HG03135 (cell line): ENCODE data around the gene COMMD1.
"Not testable (repeated sequence)": the region's sequence is repeated elsewhere in the genome, so short reads cannot be mapped to it uniquely, and the experiment has no call there.

Experiments
- ATAC-seq: cut with Tn5 transposase; IDR thresholded peaks from one replicate; pipeline ENCODE4 v1.9.1; 2021; ENCODE audit warnings: mild to moderate bottlenecking, moderate library complexity; ENCODE audit not compliant: unreplicated experiment

Gene COMMD1

DNA sequence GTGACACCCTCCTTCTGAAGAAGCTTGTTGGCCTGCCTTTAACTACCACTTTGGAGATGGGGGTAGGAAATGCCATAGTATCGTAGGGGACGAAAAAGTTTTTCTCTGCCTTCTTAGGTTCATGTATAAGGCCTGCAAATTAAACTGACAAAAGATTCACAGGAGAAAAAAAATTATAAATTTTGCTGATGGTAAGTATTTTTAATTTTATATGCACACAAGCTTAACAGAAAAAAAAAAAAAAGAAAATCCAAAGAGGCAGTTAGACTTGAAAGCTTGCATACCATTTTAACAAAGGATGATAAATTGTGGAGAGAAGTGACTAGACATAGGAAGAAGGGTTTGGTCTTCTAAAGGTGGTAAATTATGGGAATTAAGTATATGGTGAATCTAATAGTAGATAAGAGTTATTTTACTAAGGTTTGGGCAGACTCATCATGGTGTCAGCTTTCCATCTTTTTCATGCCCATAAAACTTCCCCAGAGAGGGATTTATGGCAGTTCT, 227.9 kb downstream of the COMMD1 start:
- ATAC-seq, result no peak

DNA sequence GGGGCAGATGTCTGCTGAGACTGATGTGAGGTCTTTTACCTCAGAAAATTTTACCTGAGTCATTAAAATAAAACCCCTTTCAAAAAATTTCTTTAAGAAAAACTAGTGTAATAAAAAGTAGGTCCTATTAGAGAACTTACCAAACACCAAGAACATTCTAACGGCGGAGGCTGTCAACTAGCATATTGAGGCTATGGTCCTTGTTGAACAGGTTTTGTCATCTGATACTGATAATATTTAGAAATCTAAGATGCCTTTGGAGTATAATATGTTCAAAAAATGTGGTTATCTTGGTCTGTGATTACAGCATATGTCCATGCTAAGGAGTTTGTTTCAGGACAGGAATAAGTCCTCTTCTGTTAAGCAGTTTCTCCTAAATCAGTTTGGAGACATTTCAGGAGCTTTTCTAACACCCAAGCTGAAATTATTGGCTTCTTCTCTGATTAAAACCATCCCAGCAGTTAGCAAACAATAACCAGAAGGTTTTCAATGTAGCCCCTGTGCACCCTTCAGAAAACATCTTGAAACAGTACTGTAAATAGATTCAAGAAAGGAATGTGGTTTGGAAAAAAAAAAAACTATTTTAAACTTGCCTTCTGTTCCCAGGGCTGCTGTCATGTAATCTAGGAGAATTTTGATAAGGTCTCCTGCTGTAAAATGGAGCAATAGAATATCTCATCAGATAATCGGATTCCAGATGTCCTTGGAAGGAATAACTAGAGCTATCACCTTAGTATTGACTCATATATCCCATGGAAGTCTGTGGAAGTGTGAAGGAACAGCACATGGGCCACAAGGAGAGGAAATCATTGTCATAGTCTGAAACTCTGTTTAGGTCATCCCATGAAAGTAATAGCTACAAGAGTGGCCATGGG, 231.7 kb downstream of the COMMD1 start:
- ATAC-seq, result no peak

DNA sequence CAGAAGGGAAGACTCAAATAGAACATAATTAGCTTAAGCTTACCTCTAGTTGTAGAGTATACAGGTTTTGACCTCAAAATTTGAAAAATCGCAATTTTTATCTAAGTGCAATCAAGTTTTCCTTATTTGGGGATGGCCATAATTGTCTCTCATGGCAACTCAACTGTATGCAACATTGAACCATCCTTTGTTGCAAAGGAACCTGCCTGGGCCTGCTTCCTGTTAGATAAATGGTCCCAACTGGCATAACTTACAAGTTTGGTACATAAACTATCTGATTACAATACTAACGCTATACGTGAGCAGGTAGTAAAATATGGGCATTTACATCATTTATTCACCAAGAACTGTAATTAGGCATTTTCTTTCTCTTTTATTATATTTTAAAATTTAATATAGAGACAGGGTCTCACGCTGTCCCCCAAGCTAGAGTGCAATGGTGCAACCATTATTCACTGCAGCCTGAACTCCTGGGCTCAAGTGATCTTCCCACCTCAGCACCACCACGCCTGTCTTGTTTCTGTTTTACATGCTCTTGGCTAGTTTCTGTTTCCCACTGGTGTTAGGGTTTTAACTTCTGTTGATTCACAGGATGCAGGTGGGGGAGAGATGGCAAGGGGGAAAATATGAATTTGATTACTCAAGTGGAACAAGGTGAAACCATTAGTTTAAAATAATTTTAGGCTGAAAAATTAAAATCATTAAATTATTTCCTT, 235.1 kb downstream of the COMMD1 start:
- ATAC-seq, result peak; percentile 50

DNA sequence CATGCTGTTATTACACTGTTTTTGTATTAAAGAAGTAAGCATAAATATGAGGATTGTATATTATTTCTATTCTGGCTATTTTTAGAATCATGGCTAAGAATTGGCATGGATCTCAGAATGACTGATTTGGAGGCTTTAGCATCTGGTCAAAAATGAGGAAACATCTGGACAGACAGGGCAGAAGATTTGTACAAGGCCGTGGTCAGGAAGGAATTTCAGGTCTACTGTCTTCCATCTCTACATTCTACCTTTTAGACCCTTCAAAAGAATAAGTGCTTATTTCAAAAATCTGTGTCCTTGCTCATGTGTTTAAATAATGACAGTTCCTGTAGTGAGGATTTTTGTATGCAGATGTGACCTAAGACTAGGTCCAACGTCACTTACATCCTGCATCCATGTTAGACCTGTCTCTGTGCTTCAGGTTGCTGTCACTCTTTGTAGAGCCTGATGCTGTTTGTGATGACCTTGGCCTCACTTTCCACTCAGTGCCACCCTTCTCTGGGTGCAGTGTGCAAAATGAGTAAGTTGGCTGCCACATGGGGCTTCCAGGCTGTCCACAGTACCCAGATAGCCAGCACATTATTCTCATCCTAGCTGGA, 235.8 kb downstream of the COMMD1 start:
- no peak for ATAC-seq

DNA sequence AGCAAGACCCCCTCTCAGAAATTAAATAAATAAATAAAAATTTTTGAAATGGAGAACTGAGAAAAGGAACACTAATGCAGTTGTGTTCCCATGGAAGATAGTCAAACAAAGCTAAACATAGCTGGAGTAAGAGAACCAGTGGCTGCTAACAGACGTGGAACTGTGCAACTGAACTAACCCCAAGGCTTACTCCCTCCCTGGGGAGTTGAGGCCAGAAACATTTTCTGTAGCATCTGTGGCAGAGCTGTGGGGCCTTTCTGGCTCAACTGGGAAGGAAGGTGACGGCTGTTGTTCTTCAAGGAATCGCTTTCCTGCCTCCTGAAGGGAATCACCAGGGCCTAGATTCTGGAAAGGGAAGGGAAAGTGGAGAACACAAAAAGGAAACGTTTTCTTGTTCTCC, 236.6 kb downstream of the COMMD1 start:
- ATAC-seq, result no peak

DNA sequence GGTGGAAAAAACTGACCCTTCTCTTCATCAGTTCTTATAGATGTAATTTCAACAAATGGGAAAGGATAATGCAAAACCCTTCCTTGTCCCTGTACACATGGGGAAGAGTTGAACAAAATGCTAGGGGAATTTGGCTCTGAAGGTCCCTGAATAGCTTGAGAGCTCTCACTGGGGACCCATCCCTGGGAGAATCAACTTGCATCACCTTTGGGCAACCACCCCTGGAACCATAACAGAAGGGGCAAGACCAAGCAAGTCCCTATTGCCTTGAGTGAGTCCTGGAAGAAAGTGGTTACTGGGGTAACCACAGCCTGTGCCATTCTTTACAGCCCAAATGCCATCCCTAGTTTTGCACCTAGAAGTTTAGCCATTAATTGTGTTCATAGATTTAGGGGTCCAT, 238.2 kb downstream of the COMMD1 start:
- no peak for ATAC-seq

DNA sequence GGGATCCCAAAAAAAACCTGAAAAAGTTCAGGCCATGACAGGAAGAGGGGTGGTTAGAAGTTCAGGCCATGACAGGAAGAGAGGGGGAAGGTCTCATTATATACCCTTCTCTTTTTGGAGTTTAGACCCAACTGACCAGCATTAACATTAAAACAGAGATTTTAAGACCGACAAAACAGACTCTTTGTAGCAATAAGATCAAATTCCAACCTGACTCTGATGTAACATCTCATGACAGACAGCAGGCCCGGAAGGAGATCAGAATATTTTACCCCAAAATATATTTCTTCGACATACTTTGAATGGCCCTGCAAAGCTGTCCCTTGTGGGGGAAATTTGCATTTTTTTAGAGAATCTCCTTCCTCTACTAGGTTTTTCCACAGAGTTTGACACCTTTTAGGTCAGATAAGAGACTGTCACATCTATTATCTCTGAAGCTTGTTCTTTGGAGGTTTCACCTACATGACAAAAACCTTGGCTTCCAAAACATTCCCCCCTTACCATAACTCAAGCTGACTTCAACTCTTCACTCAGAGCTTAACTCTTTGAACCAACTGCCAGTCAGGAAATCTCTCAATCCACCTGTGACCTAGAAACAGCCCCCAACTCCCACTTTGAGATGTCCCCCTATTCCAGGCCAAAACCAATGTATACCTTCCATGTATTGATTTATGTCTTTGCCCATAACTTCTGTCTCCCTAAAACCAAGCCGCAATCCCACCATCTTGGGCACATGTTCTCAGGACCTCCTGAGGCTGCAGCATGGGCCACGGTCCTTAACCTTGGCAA, 239.4 kb downstream of the COMMD1 start:
- no peak for ATAC-seq

DNA sequence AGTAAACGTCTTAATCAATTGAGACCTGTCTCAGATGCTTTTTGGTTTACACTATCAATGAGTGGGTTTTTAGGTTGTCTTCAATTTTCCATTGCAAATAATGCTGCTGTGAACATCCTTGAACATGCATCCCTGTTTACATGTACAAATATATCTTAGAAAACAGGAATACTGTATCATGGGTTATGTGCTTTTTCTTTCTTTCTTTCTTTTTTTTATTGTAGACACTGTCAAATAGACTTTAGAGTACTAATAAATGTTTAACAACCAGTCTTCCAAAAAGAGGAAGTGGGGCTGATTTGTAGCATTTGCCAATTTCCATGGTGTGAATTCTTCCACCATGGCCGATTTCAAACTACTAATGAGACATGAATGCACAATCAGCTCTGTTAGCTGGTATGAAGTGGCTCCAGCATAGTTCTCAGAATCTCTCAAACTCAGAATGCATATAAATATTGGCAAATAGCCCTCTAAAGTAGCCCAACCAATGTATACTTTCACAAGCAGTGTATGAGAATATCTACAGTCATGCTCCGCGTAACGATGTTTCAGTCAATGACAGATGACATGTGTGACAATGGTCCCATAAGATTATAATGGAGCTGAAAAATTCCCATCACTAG, 240.1 kb downstream of the COMMD1 start:
- peak; percentile 37 for ATAC-seq

DNA sequence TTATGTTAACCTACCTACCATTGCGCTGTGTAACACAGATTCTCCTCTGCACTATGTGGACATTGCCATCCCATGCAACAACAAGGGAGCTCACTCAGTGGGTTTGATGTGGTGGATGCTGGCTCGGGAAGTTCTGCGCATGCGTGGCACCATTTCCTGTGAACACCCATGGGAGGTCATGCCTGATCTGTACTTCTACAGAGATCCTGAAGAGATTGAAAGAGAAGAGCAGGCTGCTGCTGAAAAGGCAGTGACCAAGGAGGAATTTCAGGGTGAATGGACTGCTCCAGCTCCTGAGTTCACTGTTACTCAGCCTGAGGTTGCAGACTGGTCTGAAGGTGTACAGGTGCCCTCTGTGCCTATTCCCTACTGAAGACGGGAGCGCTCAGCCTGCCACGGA, 241.3 kb downstream of the COMMD1 start:
- not testable (repeated sequence) for ATAC-seq

DNA sequence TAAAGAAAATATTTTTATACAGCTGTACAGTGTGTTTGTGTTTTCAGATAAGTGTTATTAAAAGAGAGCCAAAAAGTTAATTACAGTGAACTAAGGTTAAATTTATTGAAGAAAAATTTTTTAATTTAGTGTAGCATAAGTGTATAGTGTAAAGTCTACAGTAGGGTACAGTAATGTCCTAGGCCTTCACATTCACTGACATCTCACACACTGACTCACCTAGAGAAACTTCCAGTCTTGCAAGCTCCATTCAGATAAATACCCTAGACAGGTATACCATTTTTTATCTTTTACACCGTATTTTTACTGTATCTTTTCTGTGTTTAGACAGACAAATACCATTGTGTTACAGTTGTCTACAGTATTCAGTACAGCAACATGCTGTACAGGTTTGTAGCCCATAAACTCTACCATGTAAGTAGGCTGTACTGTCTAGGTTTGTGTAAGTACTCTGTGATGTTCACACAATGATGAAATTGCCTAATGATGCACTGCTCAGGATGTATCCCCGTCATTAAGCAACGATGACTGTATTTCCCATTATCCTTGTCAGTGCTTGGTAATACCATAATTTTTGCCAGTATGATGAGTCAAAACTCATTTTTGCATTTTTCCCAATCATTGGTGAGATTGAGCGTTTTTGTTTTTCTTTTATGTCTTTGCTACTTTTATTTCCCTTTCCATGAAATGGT, 242.3 kb downstream of the COMMD1 start:
- ATAC-seq, result no peak

DNA sequence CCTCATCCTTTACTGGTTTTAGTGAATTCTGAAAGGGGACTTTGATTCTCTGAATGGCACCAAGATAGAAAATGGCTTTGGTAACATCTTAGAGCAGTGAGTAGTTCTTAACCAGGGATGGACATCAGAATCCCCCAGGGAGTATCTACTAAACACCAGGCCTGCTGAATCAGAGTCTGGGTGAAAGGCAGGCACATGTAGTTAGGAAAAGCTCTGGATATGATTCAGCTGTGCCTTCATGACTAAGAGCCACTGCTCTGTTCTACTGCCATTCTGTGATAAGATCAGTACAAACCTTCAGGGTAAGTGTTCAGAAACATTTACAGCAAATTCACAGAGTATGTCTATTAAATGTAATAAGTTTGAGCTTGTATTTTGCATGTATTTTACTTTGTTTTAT, 244.2 kb downstream of the COMMD1 start:
- no peak for ATAC-seq

DNA sequence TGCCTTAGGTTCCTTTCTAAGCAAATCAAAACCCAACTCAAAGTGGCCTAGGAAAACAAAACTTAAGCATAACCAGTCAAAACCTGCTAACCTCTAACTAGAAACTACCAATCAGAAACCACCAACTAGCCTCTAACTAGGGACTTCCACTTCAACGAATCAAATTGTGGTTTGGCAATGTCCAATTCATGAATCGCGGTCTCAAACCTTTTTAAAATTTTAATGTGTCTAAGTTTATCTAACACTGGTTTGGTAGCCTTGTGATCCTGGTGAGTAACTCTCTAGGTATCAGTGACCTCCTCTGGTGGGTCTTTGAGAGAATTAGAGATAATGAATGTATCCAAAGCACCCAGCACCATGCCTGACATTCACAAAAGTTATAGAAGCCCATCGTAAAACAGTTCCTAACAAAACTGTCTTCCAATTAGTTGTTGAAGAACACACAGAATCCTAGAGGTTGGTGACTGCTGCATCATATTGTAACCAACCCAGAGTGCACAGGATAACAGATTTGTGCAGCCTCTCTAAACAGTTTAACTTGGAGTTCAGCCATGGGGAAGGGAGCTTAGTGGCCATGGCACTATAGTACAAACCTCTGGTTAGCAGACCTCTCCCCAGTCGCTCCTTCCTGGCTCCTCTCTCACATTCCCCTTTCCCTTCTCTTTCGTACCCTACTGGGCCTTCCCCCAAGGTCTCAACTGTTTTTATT, 245.3 kb downstream of the COMMD1 start:
- no peak for ATAC-seq

DNA sequence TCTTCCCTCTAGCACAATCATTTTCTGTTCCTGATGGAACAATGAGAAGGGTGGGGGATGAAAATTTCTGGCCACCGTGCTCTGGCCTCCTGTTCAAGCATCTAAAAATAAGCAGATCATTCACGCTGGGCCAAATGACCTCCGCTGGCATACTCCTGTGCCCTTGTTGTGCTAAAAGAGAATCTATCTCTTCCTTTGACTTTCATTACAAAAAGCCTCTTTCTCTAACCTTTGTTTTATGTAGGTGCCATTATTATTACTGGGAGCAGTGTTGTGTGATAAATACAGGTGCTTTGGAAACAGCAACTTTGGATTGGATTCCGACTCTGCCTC, 245.8 kb downstream of the COMMD1 start:
- no peak for ATAC-seq

DNA sequence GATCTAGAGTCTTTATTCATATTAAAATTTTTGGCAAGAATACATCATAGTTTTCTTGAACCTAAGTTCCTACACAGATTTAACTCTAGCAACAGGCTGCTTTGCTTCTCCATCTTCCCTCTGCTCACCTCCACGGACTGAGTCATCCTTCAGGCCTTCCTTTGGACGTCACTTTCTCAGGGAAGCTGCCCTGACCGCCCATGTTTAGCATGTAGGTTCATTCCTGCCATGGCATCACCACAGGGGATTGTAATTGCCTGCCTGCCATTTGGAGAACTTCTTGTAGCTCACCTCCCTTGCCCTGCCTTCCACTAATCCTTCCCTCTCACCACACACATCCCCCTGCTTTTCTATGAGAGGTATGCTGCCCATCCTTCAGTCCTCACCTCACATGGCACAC, 246.5 kb downstream of the COMMD1 start:
- no peak for ATAC-seq

DNA sequence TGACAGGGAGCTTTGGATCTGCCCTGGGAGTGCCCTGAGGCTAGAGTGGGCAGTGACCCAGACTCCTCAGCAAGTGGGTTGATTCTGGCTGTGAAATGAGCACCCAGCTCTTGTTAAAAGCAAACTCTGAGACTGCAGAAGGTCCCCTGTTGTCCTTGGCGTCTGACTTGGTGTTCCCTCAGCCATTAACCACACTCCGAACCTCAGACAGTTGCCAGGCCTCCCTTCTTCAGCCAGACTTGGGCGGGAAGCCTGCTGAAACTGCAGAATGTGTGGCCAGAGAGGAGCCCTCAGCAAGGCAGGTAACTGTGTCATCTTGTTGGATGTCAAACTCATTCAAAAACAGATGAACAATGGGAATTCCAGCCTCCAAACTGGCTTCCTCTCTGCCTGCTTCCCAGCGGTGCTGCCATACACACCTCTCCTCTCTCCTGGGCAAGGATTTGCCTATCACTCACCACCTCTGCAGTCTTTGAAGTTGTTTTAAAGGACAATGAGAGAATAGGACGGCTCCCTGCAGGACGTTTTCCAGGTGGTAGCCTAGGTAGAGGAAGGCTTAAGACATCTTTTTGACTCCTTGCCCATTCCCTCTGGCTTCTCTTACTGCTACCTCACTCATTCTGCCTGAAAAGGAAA, 251.5 kb downstream of the COMMD1 start:
- no peak for ATAC-seq

DNA sequence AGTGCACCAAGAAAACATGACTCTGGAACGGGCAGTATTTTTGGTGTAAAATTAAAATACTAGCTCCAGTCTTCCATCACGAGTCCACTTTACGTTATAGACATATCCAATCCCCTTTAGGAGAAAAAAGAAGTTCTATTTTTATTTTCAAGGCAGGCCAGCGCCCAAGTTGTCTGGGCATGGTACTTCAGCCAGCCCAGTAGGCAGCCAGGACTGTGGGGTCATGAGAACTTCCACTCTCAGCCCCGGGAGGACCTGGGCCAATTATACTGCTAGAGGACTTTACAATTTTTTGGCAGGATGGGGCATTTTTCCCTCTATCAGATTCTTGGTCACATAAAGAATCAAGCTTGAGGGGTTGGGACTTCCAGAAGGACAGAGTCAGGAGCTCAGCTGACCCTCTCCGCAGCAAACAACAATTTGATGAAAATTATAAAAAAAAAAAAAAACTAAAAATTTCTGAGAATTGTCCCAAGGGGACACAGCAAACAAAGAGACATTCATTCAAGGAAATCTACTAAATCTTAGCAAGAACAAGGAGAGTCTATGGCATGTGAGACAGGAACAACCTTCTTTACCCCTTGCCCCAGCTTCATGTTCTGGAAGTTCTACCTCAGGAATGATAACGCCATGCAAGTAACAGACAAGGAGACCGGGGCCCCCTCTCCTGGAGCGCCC, 253.1 kb downstream of the COMMD1 start:
- ATAC-seq, result no peak

DNA sequence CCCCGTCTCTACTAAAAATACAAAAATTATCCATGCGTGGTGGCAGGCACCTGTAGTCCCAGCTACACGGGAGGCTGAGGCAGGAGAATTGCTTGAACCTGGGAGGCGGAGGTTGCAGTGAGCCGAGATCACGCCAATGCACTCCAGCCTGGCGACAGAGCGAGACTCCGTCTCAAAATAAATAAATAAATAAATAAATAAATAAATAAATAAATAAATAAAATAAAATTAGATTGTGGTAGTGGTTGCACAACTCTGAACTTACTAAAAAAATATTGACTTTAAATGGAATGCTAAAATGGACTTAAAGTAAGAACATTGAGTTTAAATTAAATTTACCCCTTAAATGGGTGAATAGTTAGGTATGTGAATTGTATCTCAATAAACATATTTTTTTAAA, 255.2 kb downstream of the COMMD1 start:
- ATAC-seq, result not testable (repeated sequence)

DNA sequence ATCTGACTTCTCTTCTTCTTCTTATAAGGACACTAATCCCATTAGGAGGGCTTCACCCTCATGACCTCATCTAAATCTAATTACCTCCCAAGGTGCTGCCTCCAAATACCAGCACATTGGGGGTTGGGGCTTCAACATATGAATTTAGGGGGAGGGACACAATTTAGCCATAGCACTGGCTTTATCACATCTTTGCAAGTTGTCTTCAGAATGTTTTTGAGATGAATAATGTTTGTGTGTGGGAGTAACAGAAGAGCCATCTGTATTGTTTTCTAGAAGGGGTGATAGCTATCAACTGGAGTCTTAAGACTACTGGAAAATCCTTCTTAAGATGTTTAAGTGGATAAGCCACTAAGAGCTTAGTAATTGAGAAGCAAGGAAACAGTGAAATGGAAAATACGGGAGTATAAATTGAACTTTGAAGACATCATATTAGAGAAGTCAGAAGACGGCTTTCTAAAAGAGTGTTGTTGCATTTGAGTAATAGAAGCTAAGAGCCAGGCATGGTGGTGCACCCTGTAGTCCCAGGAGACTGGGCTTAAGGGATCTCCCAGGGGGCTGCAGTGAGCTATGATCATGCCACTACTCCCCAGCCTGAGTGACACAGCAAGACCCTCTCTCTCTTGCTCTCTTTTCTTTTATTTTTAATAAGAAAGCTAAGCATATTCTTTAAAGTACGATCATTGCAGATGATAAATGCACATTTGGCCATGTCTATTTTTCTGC, 257.8 kb downstream of the COMMD1 start:
- ATAC-seq, result no peak
